Left ventricle myocardium inferior (tissue), 1 donor: ENCODE results near the gene DRC7. TPM values are rescaled to one million over a fixed set of nuclear protein-coding genes. Genes with fewer than 3 reads are reported as not detected.

Experiments used
- DNase-seq: peaks from one replicate; pipeline ENCODE4 v3.0.0-alpha.2; 2020
- H3K27ac ChIP-seq: fragments of 200-600 bp; replicated peaks from 2 replicates; pipeline ENCODE4 v1.8.0; 2021
- H3K27me3 ChIP-seq: fragments of 200-600 bp; 2 replicates; pipeline ENCODE4 v1.8.0; 2021; ENCODE audit warnings: low read depth
- H3K36me3 ChIP-seq: fragments of 200-600 bp; 2 replicates; pipeline ENCODE4 v1.8.0; 2021
- H3K4me1 ChIP-seq: fragments of 200-600 bp; 2 replicates; pipeline ENCODE4 v1.8.0; 2021
- H3K4me3 ChIP-seq: fragments of 200-600 bp; 2 replicates; pipeline ENCODE4 v1.8.0; 2021; ENCODE audit warnings: mild to moderate bottlenecking, moderate library complexity
- H3K9me3 ChIP-seq: fragments of 200-600 bp; replicated peaks from 2 replicates; pipeline ENCODE4 v1.8.0; 2021
- intact Hi-C: fragments of 100-400 bp; cut with micrococcal nuclease; formaldehyde crosslinking; loops from one replicate; pipeline ENCODE4 v1.11.0; 2022
- total RNA-seq: library from RNA; stranded (reverse); fragmentation: NEBNext Ultra II Directional; extraction: Animal tissue kit (Norgen Biotek cat#: 25700); gene quantifications from one replicate; pipeline ENCODE4 v1.2.1, GENCODE V29; 2021
- TF ChIP-seq, protein P1 (sequence below): fragments of 200-600 bp; IDR thresholded peaks from 2 replicates; pipeline ENCODE4 v1.8.0; 2021; ENCODE audit warnings: antibody characterized with exemption, mild to moderate bottlenecking, borderline replicate concordance
- donor health status: DM: no; HTN: yes; CAD: no; lungs with severe emphysema.

Gene DRC7
- total RNA-seq, 1 donor from 2014 or later = not detected

DNA sequence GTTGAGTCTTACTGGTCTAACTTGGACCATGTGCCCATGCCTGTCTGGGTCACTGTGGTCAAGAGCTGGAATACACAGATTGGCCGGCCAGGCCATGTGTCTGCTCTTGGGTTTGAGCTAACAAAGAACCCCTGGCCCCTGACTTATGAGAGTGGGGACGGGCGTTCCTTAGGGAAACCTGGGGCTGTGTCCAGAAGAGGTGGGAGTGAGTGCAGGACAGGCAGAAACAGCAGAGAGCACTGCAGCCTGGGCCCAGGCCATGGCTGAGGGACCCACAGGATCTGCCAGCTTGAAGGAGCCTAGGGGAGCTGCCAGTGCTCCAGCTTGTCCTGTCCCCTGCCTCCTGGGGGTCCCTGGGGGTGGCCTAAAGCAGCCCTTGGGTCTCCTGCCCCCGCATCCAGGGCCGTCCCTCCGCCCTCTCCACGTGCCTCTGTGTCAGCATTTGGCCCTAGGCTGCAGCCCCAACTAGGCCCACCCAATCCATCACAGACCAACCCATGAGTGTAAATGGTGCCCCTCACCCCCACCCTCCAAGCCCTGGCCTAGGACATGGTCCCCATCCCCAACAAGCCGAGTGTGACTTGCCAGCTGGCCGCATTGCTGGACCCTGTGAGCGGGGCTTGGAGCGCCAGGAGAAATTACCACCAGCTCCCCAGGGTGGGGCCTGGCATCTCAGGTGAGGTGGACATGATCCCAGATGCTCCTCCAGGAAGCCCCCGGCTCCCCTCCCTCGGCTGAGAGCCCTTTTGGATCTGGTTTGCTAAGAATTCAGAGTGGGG lies 12.5 kb upstream of the DRC7 start:
- no peaks in the 10 kb centered on the region for H3K9me3 ChIP-seq
- H3K4me1 ChIP-seq = peaks cover 10% of the 10 kb centered on the region
- H3K27me3 ChIP-seq = no peaks in the 10 kb centered on the region
- no peak for DNase-seq
- intact Hi-C loops = no loop called here
- TF ChIP-seq, protein P1, sequence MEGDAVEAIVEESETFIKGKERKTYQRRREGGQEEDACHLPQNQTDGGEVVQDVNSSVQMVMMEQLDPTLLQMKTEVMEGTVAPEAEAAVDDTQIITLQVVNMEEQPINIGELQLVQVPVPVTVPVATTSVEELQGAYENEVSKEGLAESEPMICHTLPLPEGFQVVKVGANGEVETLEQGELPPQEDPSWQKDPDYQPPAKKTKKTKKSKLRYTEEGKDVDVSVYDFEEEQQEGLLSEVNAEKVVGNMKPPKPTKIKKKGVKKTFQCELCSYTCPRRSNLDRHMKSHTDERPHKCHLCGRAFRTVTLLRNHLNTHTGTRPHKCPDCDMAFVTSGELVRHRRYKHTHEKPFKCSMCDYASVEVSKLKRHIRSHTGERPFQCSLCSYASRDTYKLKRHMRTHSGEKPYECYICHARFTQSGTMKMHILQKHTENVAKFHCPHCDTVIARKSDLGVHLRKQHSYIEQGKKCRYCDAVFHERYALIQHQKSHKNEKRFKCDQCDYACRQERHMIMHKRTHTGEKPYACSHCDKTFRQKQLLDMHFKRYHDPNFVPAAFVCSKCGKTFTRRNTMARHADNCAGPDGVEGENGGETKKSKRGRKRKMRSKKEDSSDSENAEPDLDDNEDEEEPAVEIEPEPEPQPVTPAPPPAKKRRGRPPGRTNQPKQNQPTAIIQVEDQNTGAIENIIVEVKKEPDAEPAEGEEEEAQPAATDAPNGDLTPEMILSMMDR = no peak
- no peaks in the 10 kb centered on the region for H3K36me3 ChIP-seq
- H3K4me3 ChIP-seq = no peak overlapping the region
- H3K27ac ChIP-seq = no peak overlapping the region

DNA sequence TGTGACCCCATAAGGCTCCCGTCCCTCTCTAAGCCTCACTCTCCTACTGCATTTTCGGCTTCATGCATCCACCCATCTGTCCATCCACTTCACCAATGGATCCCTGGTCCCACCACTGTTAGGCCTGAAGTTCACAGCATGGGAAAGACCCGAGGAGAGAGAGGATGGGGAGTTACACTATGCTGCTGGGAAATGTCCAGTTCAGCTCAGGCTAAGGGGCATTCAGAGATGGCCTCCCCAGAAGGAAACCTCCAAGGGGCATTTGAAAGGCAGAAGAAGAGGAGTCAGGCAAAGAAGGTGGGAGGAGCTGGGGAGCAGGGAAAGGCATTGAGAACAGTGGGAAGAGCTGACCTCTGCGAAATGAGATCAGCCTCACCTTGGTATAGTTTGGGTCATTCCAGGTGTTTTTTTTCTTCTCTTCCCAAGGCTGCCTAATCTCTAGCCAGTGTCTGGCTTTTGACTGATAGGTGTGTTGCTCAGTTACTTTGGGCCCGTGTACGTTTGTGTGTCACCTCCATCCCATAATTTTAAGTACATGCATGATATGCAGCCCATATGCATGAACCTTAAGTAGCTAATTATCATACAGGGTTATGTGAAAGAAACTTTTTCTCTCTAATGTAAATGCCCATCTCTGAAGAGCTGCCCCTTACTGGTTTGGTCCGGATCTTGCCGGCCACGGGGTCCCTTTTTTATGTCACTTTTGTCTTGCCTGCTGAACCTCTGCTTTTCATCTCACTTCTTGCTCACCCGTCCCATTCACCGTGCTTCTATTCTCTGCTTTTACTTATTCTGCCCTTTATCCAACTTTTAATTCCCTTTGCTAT lies 11.6 kb upstream of the DRC7 start:
- TF ChIP-seq, protein P1 = no peak
- Histone ChIP-seq H3K36me3 (no peaks in the 10 kb centered on the region), H3K9me3 (no peaks in the 10 kb centered on the region), H3K27ac (no peak overlapping the region), H3K27me3 (no peaks in the 10 kb centered on the region), H3K4me3 (no peak overlapping the region), H3K4me1 (peaks cover 3% of the 10 kb centered on the region)
- no peak for DNase-seq
- intact Hi-C loops = no loop called here

- Histone ChIP-seq H3K36me3 (no peaks in the 10 kb centered on the region), H3K4me3 (no peak overlapping the region), H3K27me3 (peaks cover 5% of the 10 kb centered on the region), H3K4me1 (no peaks in the 10 kb centered on the region), H3K27ac (no peak overlapping the region), H3K9me3 (no peaks in the 10 kb centered on the region)
- intact Hi-C loops = no loop called here
- TF ChIP-seq, protein P1 = no peak
- DNase-seq = no peak
These were observed 10.7 kb upstream of the DRC7 start for GRCh38 chr16:57683636-57684545.

DNA sequence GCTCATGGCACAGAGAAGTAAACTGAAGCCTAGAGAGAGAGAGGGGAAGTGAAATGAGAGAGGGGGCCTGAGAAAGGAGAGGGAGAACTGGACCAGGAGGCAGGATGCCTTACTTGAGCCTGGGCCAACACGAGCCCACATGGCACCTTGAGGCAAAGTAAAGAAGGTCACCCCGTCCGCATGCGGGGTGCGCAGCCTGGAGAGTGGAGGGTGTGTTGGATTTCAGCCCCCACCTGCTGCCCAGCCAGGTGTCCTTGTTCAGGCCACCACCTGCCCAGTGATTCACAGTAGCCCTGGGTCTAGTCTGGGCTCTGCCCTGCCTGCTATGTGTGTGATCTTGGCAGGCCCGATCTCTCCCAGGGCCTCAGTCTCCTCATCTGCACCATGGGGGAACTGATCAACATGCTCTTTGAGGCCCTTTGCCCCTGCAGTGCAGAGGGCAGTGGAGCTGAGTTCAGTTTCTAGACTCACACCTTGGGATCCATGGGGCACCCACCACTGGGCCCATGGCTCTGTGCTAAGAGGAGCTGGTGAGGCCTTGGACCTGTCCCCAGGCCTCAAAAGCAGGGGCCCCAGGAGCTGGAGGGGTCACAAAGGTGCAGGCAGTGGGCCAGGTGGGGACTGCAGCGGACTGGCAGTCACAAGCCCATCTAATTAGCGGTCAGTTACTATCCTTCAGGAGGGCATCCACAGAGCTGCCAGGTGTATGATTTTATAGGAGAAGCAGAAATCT lies 9.8 kb upstream of the DRC7 start:
- H3K27me3 ChIP-seq = peaks cover 14% of the 10 kb centered on the region
- TF ChIP-seq, protein P1 = no peak
- no peaks in the 10 kb centered on the region for H3K36me3 ChIP-seq
- no peak overlapping the region for H3K4me3 ChIP-seq
- peaks cover 2% of the 10 kb centered on the region for H3K4me1 ChIP-seq
- intact Hi-C loops = no loop called here
- no peak overlapping the region for H3K27ac ChIP-seq
- DNase-seq = no peak
- no peaks in the 10 kb centered on the region for H3K9me3 ChIP-seq
